HUES64 (cell line): ENCODE measurements around the gene NPTX1. TPM values are rescaled to one million over a fixed set of nuclear protein-coding genes. Genes with fewer than 3 reads are reported as not detected.

Experiments
- H3K27ac ChIP-seq: 2 replicates; pipeline ENCODE4 v1.7.0; 2013; ENCODE audit warnings: low read depth, low read length, inconsistent platforms
- H3K27me3 ChIP-seq: 2 replicates; pipeline ENCODE4 v1.6.1; 2013; ENCODE audit warnings: mild to moderate bottlenecking, low read length; ENCODE audit not compliant: insufficient read depth
- H3K36me3 ChIP-seq: 2 replicates; pipeline ENCODE4 v1.6.1; 2013; ENCODE audit warnings: mild to moderate bottlenecking, low read length; ENCODE audit not compliant: insufficient read depth
- H3K4me1 ChIP-seq: 2 replicates; pipeline ENCODE4 v1.6.1; 2013; ENCODE audit warnings: mild to moderate bottlenecking, low read length, moderate library complexity; ENCODE audit not compliant: insufficient read depth
- H3K4me3 ChIP-seq: 2 replicates; pipeline ENCODE4 v1.5.1; 2013; ENCODE audit warnings: mild to moderate bottlenecking, low read length, moderate library complexity
- H3K9ac ChIP-seq: 2 replicates; pipeline ENCODE4 v1.6.1; 2013; ENCODE audit warnings: mild to moderate bottlenecking, low read depth, low read length
- H3K9me3 ChIP-seq: 2 replicates; pipeline ENCODE4 v1.6.1; 2013; ENCODE audit warnings: low read depth, low read length; ENCODE audit not compliant: insufficient read depth
- WGBS: fragments of 150-250, 120-280 bp; methylation state at CpG from one replicate; pipeline ENCODE4 v1.1.7; 2013; ENCODE audit warnings: missing lambda C conversion rate; 5-methylcytosine and 5-hydroxymethylcytosine counted together
- polyA plus RNA-seq, 2 experiments: library from polyadenylated mRNA; stranded (reverse); fragments of 50-300 nt; gene quantifications; one replicate each; pipeline ENCODE4 v1.2.3, GENCODE V29; 2013

Gene NPTX1, protein sequence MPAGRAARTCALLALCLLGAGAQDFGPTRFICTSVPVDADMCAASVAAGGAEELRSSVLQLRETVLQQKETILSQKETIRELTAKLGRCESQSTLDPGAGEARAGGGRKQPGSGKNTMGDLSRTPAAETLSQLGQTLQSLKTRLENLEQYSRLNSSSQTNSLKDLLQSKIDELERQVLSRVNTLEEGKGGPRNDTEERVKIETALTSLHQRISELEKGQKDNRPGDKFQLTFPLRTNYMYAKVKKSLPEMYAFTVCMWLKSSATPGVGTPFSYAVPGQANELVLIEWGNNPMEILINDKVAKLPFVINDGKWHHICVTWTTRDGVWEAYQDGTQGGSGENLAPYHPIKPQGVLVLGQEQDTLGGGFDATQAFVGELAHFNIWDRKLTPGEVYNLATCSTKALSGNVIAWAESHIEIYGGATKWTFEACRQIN
- 2.4 TPM for polyA plus RNA-seq (2013, experiment 1 of 2)
- 4.6 TPM for polyA plus RNA-seq (2013, experiment 2 of 2)

DNA sequence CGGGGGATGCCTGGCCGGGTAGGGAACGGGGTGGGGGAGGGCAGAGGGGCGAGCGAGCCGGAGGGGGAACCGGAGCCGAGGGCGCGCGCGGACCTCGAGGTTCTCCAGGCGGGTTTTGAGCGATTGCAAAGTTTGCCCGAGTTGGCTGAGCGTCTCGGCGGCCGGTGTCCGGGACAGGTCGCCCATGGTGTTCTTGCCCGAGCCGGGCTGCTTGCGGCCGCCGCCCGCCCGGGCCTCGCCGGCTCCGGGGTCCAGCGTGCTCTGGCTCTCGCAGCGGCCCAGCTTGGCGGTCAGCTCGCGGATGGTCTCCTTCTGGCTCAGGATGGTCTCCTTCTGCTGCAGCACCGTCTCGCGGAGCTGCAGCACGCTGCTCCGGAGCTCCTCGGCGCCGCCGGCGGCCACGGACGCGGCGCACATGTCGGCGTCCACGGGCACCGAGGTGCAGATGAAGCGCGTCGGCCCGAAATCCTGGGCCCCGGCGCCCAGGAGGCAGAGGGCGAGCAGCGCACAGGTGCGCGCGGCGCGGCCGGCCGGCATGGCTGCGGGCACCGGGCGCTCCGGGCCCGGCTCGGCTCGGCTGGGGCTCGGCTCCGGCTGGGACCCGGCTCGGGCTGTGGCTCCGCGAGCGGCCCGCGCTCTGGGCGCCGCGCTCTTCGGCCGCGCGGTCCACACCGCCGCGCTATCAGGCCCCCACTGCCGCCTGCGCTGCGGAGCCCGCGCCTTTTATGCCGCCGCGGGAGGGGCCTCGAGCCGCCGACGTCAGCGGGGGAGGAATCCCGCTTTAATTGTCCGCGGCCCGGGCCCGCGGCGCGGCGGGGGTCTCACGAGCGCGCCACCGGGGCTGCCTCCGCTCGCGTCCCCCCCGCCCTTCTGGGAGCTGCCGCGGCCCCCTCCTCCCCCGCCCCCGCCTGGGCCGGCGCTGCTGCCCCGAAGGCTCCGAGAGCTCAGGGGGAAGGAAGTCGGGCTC, at the start of gene NPTX1:
Gene NPTX1 (minus strand): TSS at position 698 of the 967 bp plus-strand sequence. CDS start 161 bp downstream, at position 537.
- no peaks in the 10 kb centered on the region for H3K36me3 ChIP-seq
- H3K9me3 ChIP-seq, result no peaks in the 10 kb centered on the region
- no peak within 1 kb of the TSS for H3K27ac ChIP-seq
- 2% methylated on average over 133 of the region's 136 CpGs for WGBS
- H3K27me3 ChIP-seq, result peaks cover 100% of the 10 kb centered on the region
- H3K9ac ChIP-seq, result no peak within 1 kb of the TSS
- H3K4me1 ChIP-seq, result peaks cover 12% of the 10 kb centered on the region; the same call in 1 of the 2 replicates
- H3K4me3 ChIP-seq, result peak within 1 kb of the TSS; percentile 40

DNA sequence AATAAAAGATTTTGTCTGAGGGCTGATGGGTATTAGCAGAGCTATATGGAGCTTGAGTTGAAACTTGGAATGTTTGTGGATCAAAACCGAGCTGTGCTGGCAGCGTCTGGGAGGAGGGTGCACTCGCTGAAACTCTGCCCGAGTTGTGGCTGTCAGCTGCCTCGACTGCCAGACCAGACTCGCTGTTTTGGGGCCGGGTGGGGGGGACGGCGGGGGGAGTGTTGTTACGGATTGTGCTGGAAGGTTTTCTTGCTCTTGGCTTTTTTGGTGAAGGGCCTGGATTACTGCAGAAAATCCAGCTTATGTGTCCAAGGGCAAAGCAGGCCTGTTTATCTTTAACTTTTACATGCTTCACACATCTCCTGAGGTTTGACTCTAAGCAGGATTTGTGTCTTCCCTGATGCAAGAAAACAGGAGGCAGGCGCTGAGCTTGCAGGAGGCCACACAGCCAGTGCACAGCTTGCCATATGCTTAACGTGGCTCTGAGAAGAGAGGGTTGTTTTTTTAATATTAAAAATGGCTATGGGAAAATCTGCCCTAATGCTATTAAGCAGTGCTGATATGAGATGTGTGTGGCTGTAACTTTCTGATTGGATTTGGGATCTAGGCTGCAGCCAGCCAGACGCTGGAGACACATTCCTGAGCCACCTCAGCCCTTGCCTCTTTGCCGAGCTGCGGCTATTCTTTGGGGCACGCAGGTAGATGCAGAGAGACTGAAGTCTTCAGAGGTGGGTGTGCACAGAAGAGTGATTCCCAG, 47.7 kb upstream of the NPTX1 start:
- WGBS, result 89% methylated on average over 16 of the region's 16 CpGs
- Histone ChIP-seq H3K27ac (no peak overlapping the region), H3K27me3 (no peaks in the 10 kb centered on the region)

GRCh38 chr17:80523054-80523744, 46.8 kb upstream of the NPTX1 start:
- Histone ChIP-seq H3K27ac (no peak overlapping the region), H3K4me1 (peaks cover 10% of the 10 kb centered on the region; the same call in 1 of the 2 replicates), H3K36me3 (no peaks in the 10 kb centered on the region), H3K9me3 (no peaks in the 10 kb centered on the region), H3K27me3 (no peaks in the 10 kb centered on the region), H3K9ac (no peak overlapping the region), H3K4me3 (no peak overlapping the region)
- WGBS, result 90% methylated on average over 12 of the region's 12 CpGs

More for the DNA sequence above, 47.7 kb upstream of the NPTX1 start:
- no peaks in the 10 kb centered on the region for H3K9me3 ChIP-seq
- H3K36me3 ChIP-seq, result no peaks in the 10 kb centered on the region
- peaks cover 10% of the 10 kb centered on the region; the same call in 1 of the 2 replicates for H3K4me1 ChIP-seq
- no peak overlapping the region for H3K4me3 ChIP-seq
- no peak overlapping the region for H3K9ac ChIP-seq

GRCh38 chr17:80520810-80521455, 44.5 kb upstream of the NPTX1 start:
- WGBS, result 78% methylated on average over 10 of the region's 10 CpGs
- H3K27ac ChIP-seq, result no peak overlapping the region
- no peak overlapping the region for H3K4me3 ChIP-seq
- no peak overlapping the region for H3K9ac ChIP-seq
- no peaks in the 10 kb centered on the region for H3K9me3 ChIP-seq
- H3K36me3 ChIP-seq, result no peaks in the 10 kb centered on the region
- peaks cover under 1% of the 10 kb centered on the region; the same call in 1 of the 2 replicates for H3K4me1 ChIP-seq
- no peaks in the 10 kb centered on the region for H3K27me3 ChIP-seq

- Histone ChIP-seq H3K4me1 (no peaks in the 10 kb centered on the region), H3K9me3 (no peaks in the 10 kb centered on the region), H3K36me3 (no peaks in the 10 kb centered on the region), H3K9ac (no peak overlapping the region), H3K27ac (no peak overlapping the region), H3K4me3 (no peak overlapping the region), H3K27me3 (no peaks in the 10 kb centered on the region)
- WGBS, result 79% methylated on average over 7 of the region's 7 CpGs
Measured at GRCh38 chr17:80519091-80519781, 42.8 kb upstream of the NPTX1 start.

DNA sequence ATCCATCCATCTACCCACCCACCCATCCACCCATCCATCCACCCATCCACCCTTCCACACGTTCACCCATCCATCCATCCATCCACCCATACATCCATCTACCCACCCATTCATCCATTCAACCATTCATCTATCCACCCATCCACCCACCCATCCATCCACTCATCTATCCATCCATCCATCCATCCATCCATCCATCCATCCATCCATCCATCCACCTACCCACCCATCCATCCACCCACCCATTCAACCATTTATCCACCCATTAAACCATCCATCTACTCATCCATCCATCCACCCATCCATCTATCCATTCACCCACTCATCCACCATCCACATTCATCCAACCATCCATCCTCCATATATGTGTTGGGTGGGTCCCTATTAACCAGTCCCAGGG, 42.0 kb upstream of the NPTX1 start:
- H3K9me3 ChIP-seq, result no peaks in the 10 kb centered on the region
- 75% methylated on average over 1 of the region's 1 CpG for WGBS
- no peak overlapping the region for H3K27ac ChIP-seq
- H3K4me3 ChIP-seq, result no peak overlapping the region
- no peaks in the 10 kb centered on the region for H3K36me3 ChIP-seq
- H3K4me1 ChIP-seq, result no peaks in the 10 kb centered on the region
- no peak overlapping the region for H3K9ac ChIP-seq
- no peaks in the 10 kb centered on the region for H3K27me3 ChIP-seq

- Histone ChIP-seq H3K27ac (no peak overlapping the region), H3K9ac (no peak overlapping the region), H3K27me3 (no peaks in the 10 kb centered on the region), H3K4me3 (no peak overlapping the region), H3K4me1 (no peaks in the 10 kb centered on the region), H3K9me3 (no peaks in the 10 kb centered on the region), H3K36me3 (no peaks in the 10 kb centered on the region)
- WGBS, result 97% methylated on average over 3 of the region's 3 CpGs
Measured at GRCh38 chr17:80517641-80518040, 41.2 kb upstream of the NPTX1 start.

GRCh38 chr17:80516171-80516932, 39.9 kb upstream of the NPTX1 start:
- no peaks in the 10 kb centered on the region for H3K4me1 ChIP-seq
- H3K9ac ChIP-seq, result no peak overlapping the region
- H3K27me3 ChIP-seq, result peaks cover 4% of the 10 kb centered on the region; the same call in 1 of the 2 replicates
- WGBS, result 88% methylated on average over 17 of the region's 17 CpGs
- no peak overlapping the region for H3K4me3 ChIP-seq
- no peaks in the 10 kb centered on the region for H3K9me3 ChIP-seq
- no peak overlapping the region for H3K27ac ChIP-seq
- no peaks in the 10 kb centered on the region for H3K36me3 ChIP-seq

DNA sequence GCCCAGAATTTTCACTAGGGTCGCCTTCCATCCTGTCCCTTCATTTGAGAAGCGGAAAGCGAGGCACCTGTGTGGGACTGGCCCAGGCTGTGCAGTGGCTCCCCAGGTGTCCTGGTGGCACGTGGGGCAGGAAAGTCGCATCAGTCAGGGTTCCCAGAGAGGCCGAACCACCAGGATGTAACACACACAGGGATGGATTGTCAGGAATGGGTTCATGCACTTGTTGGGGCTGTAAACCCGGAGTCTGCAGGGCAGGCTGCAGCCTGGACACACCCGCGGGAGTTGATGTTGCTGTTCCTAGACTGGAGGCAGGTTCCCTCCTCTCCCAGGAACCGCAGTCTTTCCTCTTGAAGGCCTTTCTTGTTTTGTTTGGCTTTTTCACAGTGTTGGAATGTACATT, 37.5 kb upstream of the NPTX1 start:
- Histone ChIP-seq H3K4me1 (no peaks in the 10 kb centered on the region), H3K27ac (no peak overlapping the region), H3K27me3 (peaks cover 10% of the 10 kb centered on the region), H3K9ac (no peak overlapping the region), H3K9me3 (no peaks in the 10 kb centered on the region), H3K36me3 (no peaks in the 10 kb centered on the region), H3K4me3 (no peak overlapping the region)
- 76% methylated on average over 10 of the region's 10 CpGs for whole genome bisulfite sequencing
